Thoracic aorta (tissue), 2 donors: ENCODE data around the gene XG. TPM values are rescaled to one million over a fixed set of nuclear protein-coding genes. Genes with fewer than 3 reads are reported as not detected.
"Not testable (repeated sequence)": the region's sequence is repeated elsewhere in the genome, so short reads cannot be mapped to it uniquely, and the experiment has no call there.

ENCODE experiments used
- ATAC-seq: fragments of 150-250 bp; one replicate; pipeline ENCODE4 v1.8.0; 2017; ENCODE audit warnings: low read depth; ENCODE audit not compliant: insufficient number of reproducible peaks, low FRiP score
- DNase-seq: peaks from one replicate; pipeline ENCODE4 v3.0.0-alpha.2; 2020; ENCODE audit warnings: low spot score
- H3K27ac ChIP-seq, 2 donors: fragments of 200-600 bp; sonication (generic); 1 replicate in 1 of 2; 2 replicates in 1 of 2; pipeline ENCODE4 v1.5.1; 2016; ENCODE audit warnings: mild to moderate bottlenecking in 2 of 2, moderate library complexity in 2 of 2
- H3K27me3 ChIP-seq: fragments of 200-600 bp; sonication (generic); replicated peaks from 2 replicates; pipeline ENCODE4 v1.6.0; 2016; ENCODE audit warnings: mild to moderate bottlenecking; ENCODE audit not compliant: insufficient read depth
- H3K36me3 ChIP-seq: fragments of 200-600 bp; sonication (generic); one replicate; pipeline ENCODE4 v1.5.1; 2016
- H3K4me1 ChIP-seq, 2 donors: fragments of 200-600 bp; sonication (generic); 1 replicate in 1 of 2; 2 replicates in 1 of 2; pipeline versions ENCODE4 v1.5.1 to v1.6.0; 2016; ENCODE audit warnings: low read depth in 2 of 2, mild to moderate bottlenecking in 1 of 2; ENCODE audit not compliant: control insufficient read depth in 1 of 2
- H3K4me3 ChIP-seq: fragments of 200-600 bp; sonication (generic); 2 replicates; pipeline ENCODE4 v1.5.1; 2016; ENCODE audit warnings: mild to moderate bottlenecking
- H3K9me3 ChIP-seq: fragments of 200-600 bp; sonication (generic); 2 replicates; pipeline ENCODE4 v1.5.1; 2016
- CTCF ChIP-seq: fragments of 200-600 bp; sonication (generic); IDR thresholded peaks from one replicate; pipeline ENCODE4 v1.5.1; 2019; ENCODE audit warnings: antibody characterized with exemption
- total RNA-seq, 2 donors: library from RNA; depleted of rRNA; stranded (reverse); fragments of >200 nt; gene quantifications; one replicate each; pipeline versions ENCODE4 v1.1.0 to v1.2.3, GENCODE V29; 2016

Gene XG
- total RNA-seq, 2 donors from 2014 or later: 18.1 to 29.6 TPM

GRCh38 chrX:2804858-2805257 lies 53.0 kb downstream of the XG start:
- DNase-seq: peak; percentile 18
- H3K4me3 ChIP-seq: peak overlapping the region; percentile 25
- not testable (repeated sequence) for H3K36me3 ChIP-seq, H3K4me1 ChIP-seq, H3K9me3 ChIP-seq, H3K27me3 ChIP-seq
- peak; percentile 79 for ATAC-seq
- H3K27ac ChIP-seq: peak overlapping the region; percentile 68 to 79

- Histone ChIP-seq H3K27me3 (no peaks in the 10 kb centered on the region), H3K4me1 (no peaks in the 10 kb centered on the region), H3K4me3 (no peak overlapping the region), H3K9me3 (no peaks in the 10 kb centered on the region), H3K27ac (no peak overlapping the region), H3K36me3 (no peaks in the 10 kb centered on the region)
- TF ChIP-seq CTCF: no peak
- DNase-seq (no peak), ATAC-seq (no peak)
Observed at GRCh38 chrX:2811271-2811670, 59.4 kb downstream of the XG start.

GRCh38 chrX:2812161-2812907 lies 60.5 kb downstream of the XG start:
- not testable (repeated sequence) for H3K4me1 ChIP-seq, H3K9me3 ChIP-seq, DNase-seq, H3K27me3 ChIP-seq, H3K27ac ChIP-seq, H3K36me3 ChIP-seq
- H3K4me3 ChIP-seq: peak overlapping the region; percentile 47
- ATAC-seq: peak; percentile 50

- Histone ChIP-seq H3K27me3 (no peaks in the 10 kb centered on the region), H3K9me3 (no peaks in the 10 kb centered on the region), H3K27ac (no peak overlapping the region), H3K4me1 (no peaks in the 10 kb centered on the region), H3K36me3 (no peaks in the 10 kb centered on the region), H3K4me3 (no peak overlapping the region)
- TF ChIP-seq CTCF: no peak
- ATAC-seq (no peak), DNase-seq (no peak)
Observed at GRCh38 chrX:2817036-2817435, 65.2 kb downstream of the XG start.

- Histone ChIP-seq H3K9me3 (no peaks in the 10 kb centered on the region), H3K27me3 (no peaks in the 10 kb centered on the region), H3K27ac (no peak overlapping the region), H3K4me3 (no peak overlapping the region), H3K36me3 (no peaks in the 10 kb centered on the region), H3K4me1 (no peaks in the 10 kb centered on the region)
- TF ChIP-seq CTCF: peak; percentile 25
- DNase-seq (no peak), ATAC-seq (no peak)
Observed at GRCh38 chrX:2819345-2820135, 67.7 kb downstream of the XG start.

GRCh38 chrX:2820136-2820771 lies 68.4 kb downstream of the XG start:
- no peak for ATAC-seq
- H3K4me3 ChIP-seq: no peak overlapping the region
- H3K27ac ChIP-seq: no peak overlapping the region

More at GRCh38 chrX:2820136-2820771, 68.4 kb downstream of the XG start:
- Histone ChIP-seq H3K27me3 (no peaks in the 10 kb centered on the region), H3K36me3 (no peaks in the 10 kb centered on the region), H3K9me3 (no peaks in the 10 kb centered on the region), H3K4me1 (no peaks in the 10 kb centered on the region)
- TF ChIP-seq CTCF: no peak
- DNase-seq: no peak
